OCI-LY1 (cell line): ENCODE results near the gene NOXO1.

Experiments used
- CTCF ChIP-seq: fragments of 200-600 bp; sonication (generic), shearing (Covaris generic); IDR thresholded peaks from 2 replicates; pipeline ENCODE4 v1.5.1; 2017; ENCODE audit warnings: mild to moderate bottlenecking, antibody characterized with exemption, low read length, moderate library complexity, mixed read lengths
- EZH2 ChIP-seq: fragments of 200-600 bp; sonication (generic), shearing (Covaris generic); IDR thresholded peaks from 2 replicates; pipeline ENCODE4 v1.8.0; 2017; ENCODE audit warnings: borderline replicate concordance, mixed run types, mild to moderate bottlenecking, antibody characterized with exemption, low read length, moderate library complexity, mixed read lengths

GRCh38 chr16:2007081-2007836 lies 26.0 kb upstream of the NOXO1 start:
- TF ChIP-seq CTCF = no peak
- no peak for TF ChIP-seq EZH2
